ENCODE data around the gene CALML6.

- TF ChIP-seq EZH2phosphoT487 (conservative IDR thresholded peaks at IDR 0.05; ENCODE audit: low read length) = no peak
- TF ChIP-seq, protein P1, sequence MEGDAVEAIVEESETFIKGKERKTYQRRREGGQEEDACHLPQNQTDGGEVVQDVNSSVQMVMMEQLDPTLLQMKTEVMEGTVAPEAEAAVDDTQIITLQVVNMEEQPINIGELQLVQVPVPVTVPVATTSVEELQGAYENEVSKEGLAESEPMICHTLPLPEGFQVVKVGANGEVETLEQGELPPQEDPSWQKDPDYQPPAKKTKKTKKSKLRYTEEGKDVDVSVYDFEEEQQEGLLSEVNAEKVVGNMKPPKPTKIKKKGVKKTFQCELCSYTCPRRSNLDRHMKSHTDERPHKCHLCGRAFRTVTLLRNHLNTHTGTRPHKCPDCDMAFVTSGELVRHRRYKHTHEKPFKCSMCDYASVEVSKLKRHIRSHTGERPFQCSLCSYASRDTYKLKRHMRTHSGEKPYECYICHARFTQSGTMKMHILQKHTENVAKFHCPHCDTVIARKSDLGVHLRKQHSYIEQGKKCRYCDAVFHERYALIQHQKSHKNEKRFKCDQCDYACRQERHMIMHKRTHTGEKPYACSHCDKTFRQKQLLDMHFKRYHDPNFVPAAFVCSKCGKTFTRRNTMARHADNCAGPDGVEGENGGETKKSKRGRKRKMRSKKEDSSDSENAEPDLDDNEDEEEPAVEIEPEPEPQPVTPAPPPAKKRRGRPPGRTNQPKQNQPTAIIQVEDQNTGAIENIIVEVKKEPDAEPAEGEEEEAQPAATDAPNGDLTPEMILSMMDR (IDR thresholded peaks at IDR 0.05; ENCODE audit: insufficient read depth, low read length, poor library complexity, severe bottlenecking) = no peak
Observed at GRCh38 chr1:1914971-1915692, at the start of gene CALML6.
